ENCODE results near the gene SH2D1B.
"Not testable (repeated sequence)": the region's sequence is repeated elsewhere in the genome, so short reads cannot be mapped to it uniquely, and the experiment has no call there.

Gene SH2D1B

DNA sequence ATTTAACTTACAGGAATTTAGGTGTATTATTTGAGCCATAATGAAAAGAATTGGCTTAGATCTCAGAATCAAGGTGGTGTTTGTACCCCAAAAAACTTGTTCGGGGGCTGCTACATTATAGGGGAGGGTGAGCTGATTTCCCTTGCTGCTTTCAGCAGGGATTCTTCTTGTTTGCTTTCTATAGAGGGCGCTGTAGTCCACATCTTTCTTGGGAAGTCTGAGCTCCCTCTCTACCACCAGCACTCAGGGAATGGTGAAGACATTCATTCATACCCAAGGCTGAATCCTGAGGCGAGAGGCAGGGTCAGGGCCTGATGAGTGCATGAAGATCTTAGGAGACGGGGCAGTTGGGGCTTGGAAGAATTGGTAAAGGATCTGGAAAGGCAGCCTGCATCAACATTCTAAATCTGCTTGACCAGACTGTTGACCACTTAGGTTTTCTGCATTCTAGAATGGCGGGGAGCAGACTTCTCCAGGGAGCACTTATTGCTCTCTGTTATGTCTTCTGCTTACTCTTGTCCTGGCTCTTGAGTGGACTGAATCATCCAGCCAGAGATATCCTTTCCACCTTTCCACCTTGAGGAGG is 54.2 kb downstream of the SH2D1B start:
- DNase-seq (ENCODE audit: insufficient read length, low spot score) (no peak), FAIRE-seq (no peak)
- no peak for TF ChIP-seq TAF1 (IDR thresholded peaks at IDR 0.05; ENCODE audit: low read depth, low read length)
- TF ChIP-seq SPI1 (IDR thresholded peaks at IDR 0.05; ENCODE audit: low read depth, low read length) = no peak
- TF ChIP-seq PAX5 (IDR thresholded peaks at IDR 0.05; ENCODE audit: insufficient read depth, low read length, severe bottlenecking) = no peak
- TF ChIP-seq POU2F2 (IDR thresholded peaks at IDR 0.05; ENCODE audit: low read depth, low read length) = no peak
- TF ChIP-seq POLR2AphosphoS5 (IDR thresholded peaks at IDR 0.05; ENCODE audit: low read depth, low read length) = no peak
- TF ChIP-seq POLR2A (IDR thresholded peaks at IDR 0.05; ENCODE audit: low read depth, low read length) = no peak

DNA sequence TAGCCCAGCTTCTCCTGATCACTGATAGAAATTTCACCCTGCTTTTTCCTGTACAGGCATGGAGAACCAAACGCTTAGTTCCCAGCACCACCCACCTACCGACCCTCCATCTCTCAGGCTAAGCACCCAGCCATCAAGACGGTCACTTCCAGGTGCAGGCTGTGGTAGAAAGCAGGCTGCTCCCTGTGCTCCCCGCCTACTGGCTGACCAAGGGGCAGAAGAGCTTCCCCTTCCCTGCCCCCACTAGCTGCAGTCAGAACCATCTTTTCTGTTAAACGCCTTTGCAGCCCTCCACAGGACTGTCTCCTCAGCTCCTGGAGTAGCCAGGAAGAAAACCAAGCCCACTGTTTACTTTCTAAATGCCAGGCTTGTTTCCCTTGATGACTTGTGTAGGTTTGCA is 58.2 kb downstream of the SH2D1B start:
- TF ChIP-seq POLR2AphosphoS5 (IDR thresholded peaks at IDR 0.05; ENCODE audit: low read depth, low read length) = no peak
- TF ChIP-seq POLR2A (IDR thresholded peaks at IDR 0.05; ENCODE audit: low read depth, low read length) = no peak
- no peak for TF ChIP-seq TAF1 (IDR thresholded peaks at IDR 0.05; ENCODE audit: low read depth, low read length)
- no peak for TF ChIP-seq PAX5 (IDR thresholded peaks at IDR 0.05; ENCODE audit: insufficient read depth, low read length, severe bottlenecking)
- no peak for TF ChIP-seq POU2F2 (IDR thresholded peaks at IDR 0.05; ENCODE audit: low read depth, low read length)
- TF ChIP-seq SPI1 (IDR thresholded peaks at IDR 0.05; ENCODE audit: low read depth, low read length) = no peak
- DNase-seq (ENCODE audit: insufficient read length, low spot score) (no peak), FAIRE-seq (no peak)

- TF ChIP-seq PAX5 (IDR thresholded peaks at IDR 0.05; ENCODE audit: insufficient read depth, low read length, severe bottlenecking) (no peak), SPI1 (IDR thresholded peaks at IDR 0.05; ENCODE audit: low read depth, low read length) (no peak), POLR2AphosphoS5 (IDR thresholded peaks at IDR 0.05; ENCODE audit: low read depth, low read length) (no peak), POLR2A (IDR thresholded peaks at IDR 0.05; ENCODE audit: low read depth, low read length) (no peak), TAF1 (IDR thresholded peaks at IDR 0.05; ENCODE audit: low read depth, low read length) (no peak), POU2F2 (IDR thresholded peaks at IDR 0.05; ENCODE audit: low read depth, low read length) (no peak)
- FAIRE-seq = no peak
- DNase-seq (ENCODE audit: insufficient read length, low spot score) = no peak
Observed at GRCh38 chr1:162353078-162353477, 58.9 kb downstream of the SH2D1B start.

DNA sequence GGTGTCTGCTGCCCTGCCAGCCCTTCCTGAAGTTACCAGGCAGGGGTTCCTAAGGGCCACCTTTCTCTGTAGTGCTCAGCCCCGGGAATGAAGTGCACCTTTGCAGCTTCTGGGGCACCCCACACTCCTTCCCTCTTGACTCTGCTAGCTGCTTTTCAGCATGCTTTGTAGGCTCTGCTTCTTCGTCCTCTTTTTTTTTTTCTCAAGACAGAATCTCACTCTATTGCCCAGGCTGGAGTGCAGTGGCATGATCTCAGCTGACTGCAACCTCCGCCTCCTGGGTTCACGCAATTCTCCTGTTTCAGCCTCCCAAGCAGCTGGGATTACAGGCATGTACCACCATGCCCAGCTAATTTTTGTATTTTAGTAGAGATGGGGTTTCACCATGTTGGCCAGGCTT is 60.1 kb downstream of the SH2D1B start:
- not testable (repeated sequence) for DNase-seq (ENCODE audit: insufficient read length, low spot score); FAIRE-seq

DNA sequence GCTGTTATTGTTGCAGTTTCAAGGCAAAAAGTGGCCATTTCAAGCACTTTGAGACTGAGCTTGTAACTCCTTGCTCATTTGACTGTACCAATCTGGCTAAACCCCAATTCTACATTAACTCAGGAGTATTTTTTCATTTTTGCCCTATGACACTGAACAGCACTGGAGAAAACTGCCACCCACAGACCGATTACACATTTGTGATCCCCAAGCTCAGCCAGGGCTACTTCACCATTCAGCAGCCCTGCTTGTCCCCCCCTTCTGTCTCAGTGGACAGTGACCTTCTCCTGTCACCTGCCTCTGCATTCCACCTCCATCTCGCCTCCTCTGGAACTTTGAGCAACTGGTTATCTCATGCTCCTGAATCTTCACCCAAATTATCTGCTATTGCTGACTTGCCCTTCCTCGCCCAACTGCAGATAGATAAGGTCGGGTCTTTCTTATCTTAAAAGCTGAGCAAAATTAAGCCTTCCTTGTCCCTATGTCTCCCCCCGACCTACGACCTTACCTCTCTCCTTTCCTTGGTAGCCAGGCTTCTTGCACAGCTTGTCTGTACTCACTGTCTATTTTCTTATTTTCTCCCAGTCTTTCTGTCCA is 60.6 kb downstream of the SH2D1B start:
- FAIRE-seq (no peak), DNase-seq (ENCODE audit: insufficient read length, low spot score) (no peak)
- TF ChIP-seq TAF1 (IDR thresholded peaks at IDR 0.05; ENCODE audit: low read depth, low read length) = no peak
- no peak for TF ChIP-seq POLR2AphosphoS5 (IDR thresholded peaks at IDR 0.05; ENCODE audit: low read depth, low read length)
- no peak for TF ChIP-seq SPI1 (IDR thresholded peaks at IDR 0.05; ENCODE audit: low read depth, low read length)
- no peak for TF ChIP-seq PAX5 (IDR thresholded peaks at IDR 0.05; ENCODE audit: insufficient read depth, low read length, severe bottlenecking)
- TF ChIP-seq POU2F2 (IDR thresholded peaks at IDR 0.05; ENCODE audit: low read depth, low read length) = no peak
- TF ChIP-seq POLR2A (IDR thresholded peaks at IDR 0.05; ENCODE audit: low read depth, low read length) = no peak

DNA sequence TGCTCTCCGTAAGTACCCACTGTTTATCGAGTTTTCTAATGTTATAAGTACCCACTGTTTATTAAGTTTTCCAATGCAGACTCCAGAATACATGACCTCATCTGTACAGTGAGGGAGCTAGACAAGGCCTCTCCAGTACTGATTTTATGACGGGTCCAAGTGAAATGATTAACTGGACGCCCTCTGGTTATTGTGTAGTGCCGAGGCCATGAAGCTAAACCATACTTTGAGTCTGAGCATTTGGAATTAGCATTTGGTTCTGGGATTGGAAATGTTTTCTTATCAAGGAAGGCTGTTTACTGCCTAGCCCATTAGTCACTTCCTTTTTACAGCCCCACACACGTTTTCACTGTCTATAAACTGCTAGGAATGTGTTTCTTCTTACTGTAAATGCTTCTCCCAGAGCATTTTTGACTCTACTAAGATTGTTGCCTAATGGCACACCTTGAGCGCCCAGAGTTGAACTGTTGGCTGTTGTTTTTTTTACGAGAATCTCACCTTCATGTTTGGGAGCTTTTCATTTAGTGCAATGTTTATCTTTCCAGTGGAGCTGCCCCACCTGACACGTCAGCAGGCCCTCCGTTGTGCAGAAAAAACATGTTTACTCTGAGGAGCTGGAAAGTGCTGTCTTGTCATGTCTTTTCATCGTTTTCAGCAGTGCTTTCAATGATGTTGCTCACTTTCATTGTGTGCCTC is 62.2 kb downstream of the SH2D1B start:
- DNase-seq (ENCODE audit: insufficient read length, low spot score) = no peak
- FAIRE-seq = no peak
- TF ChIP-seq TAF1 (IDR thresholded peaks at IDR 0.05; ENCODE audit: low read depth, low read length) = no peak
- no peak for TF ChIP-seq POLR2A (IDR thresholded peaks at IDR 0.05; ENCODE audit: low read depth, low read length)
- TF ChIP-seq POU2F2 (IDR thresholded peaks at IDR 0.05; ENCODE audit: low read depth, low read length) = no peak
- no peak for TF ChIP-seq POLR2AphosphoS5 (IDR thresholded peaks at IDR 0.05; ENCODE audit: low read depth, low read length)
- TF ChIP-seq SPI1 (IDR thresholded peaks at IDR 0.05; ENCODE audit: low read depth, low read length) = no peak
- TF ChIP-seq PAX5 (IDR thresholded peaks at IDR 0.05; ENCODE audit: insufficient read depth, low read length, severe bottlenecking) = no peak

DNA sequence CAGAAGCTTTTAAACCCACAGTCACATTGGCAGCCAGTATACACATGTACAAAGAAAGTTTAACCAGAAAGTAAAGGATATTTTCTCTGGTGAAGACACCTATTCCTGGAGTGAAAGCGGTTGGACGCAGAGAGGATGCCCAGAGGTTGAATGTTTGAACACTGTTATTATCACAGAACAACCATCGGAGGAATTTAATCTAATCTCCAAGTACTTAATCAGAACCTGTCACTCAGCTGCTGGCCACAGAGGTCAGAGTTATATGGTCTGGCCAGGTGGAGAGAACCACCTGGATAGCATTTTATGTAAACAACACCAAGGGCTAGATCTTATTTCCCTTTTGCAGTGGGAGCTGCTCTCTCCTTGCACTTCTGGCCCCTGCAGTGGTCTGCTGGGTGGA is 64.7 kb downstream of the SH2D1B start:
- no peak for TF ChIP-seq TAF1 (IDR thresholded peaks at IDR 0.05; ENCODE audit: low read depth, low read length)
- no peak for TF ChIP-seq POLR2A (IDR thresholded peaks at IDR 0.05; ENCODE audit: low read depth, low read length)
- no peak for TF ChIP-seq SPI1 (IDR thresholded peaks at IDR 0.05; ENCODE audit: low read depth, low read length)
- no peak for TF ChIP-seq POU2F2 (IDR thresholded peaks at IDR 0.05; ENCODE audit: low read depth, low read length)
- no peak for TF ChIP-seq PAX5 (IDR thresholded peaks at IDR 0.05; ENCODE audit: insufficient read depth, low read length, severe bottlenecking)
- no peak for TF ChIP-seq POLR2AphosphoS5 (IDR thresholded peaks at IDR 0.05; ENCODE audit: low read depth, low read length)
- DNase-seq (ENCODE audit: insufficient read length, low spot score) (no peak), FAIRE-seq (no peak)

Measured in GM12891 (cell line).